Chondrocyte (in vitro differentiated cells): Measurements from ENCODE around the gene ANKUB1. TPM values are rescaled to one million over a fixed set of nuclear protein-coding genes. Genes with fewer than 3 reads are reported as not detected.
A peak's percentile ranks its signal among the peaks of the same experiment; 100 is the strongest.

Source experiments
- DNase-seq: peaks from one replicate; pipeline ENCODE4 v3.0.0; 2021; ENCODE audit warnings: mixed read lengths, low spot score
- H3K27ac Mint-ChIP-seq: one replicate; pipeline ENCODE4 v1.8.0; 2021; ENCODE audit warnings: mild to moderate bottlenecking, moderate library complexity, mixed read lengths; ENCODE audit not compliant: unreplicated experiment
- H3K27me3 Mint-ChIP-seq: 2 replicates; pipeline ENCODE4 v1.8.0; 2021; ENCODE audit warnings: low read depth, mixed read lengths
- H3K36me3 Mint-ChIP-seq: 2 replicates; pipeline ENCODE4 v1.8.0; 2021; ENCODE audit warnings: low read depth, mixed read lengths
- H3K4me1 Mint-ChIP-seq: 2 replicates; pipeline ENCODE4 v1.8.0; 2021; ENCODE audit warnings: low read depth, mild to moderate bottlenecking, mixed read lengths
- H3K4me3 Mint-ChIP-seq: one replicate; pipeline ENCODE4 v1.8.0; 2021; ENCODE audit warnings: mild to moderate bottlenecking, moderate library complexity, mixed read lengths; ENCODE audit not compliant: unreplicated experiment
- H3K9me3 Mint-ChIP-seq: 2 replicates; pipeline ENCODE4 v1.8.0; 2021; ENCODE audit warnings: low read depth, mixed read lengths
- CTCF ChIP-seq: fragments of 200-600 bp; sonication (generic); IDR thresholded peaks from 2 replicates; pipeline ENCODE4 v1.5.0; 2021; ENCODE audit warnings: antibody characterized with exemption, mild to moderate bottlenecking, moderate library complexity
- total RNA-seq: library from RNA; stranded (reverse); gene quantifications from 3 replicates; pipeline ENCODE4 v1.2.1, GENCODE V29; 2021

The ANKUB1 gene
- total RNA-seq, 1 donor from 2014 or later = not detected

- TF ChIP-seq CTCF = no peak
- Mint-ChIP-seq H3K9me3 (no peaks in the 10 kb centered on the region), H3K4me3 (peak overlapping the region; percentile 96), H3K27ac (no peak overlapping the region), H3K4me1 (peaks cover 25% of the 10 kb centered on the region), H3K36me3 (peaks cover 21% of the 10 kb centered on the region), H3K27me3 (no peaks in the 10 kb centered on the region)
- DNase-seq = no peak
Measured at GRCh38 chr3:149751551-149751950, 40.8 kb downstream of the ANKUB1 start.

GRCh38 chr3:149744606-149745005, 47.7 kb downstream of the ANKUB1 start:
- Mint-ChIP-seq H3K27me3 (no peaks in the 10 kb centered on the region), H3K4me1 (no peaks in the 10 kb centered on the region), H3K27ac (no peak overlapping the region), H3K9me3 (no peaks in the 10 kb centered on the region), H3K4me3 (no peak overlapping the region), H3K36me3 (peaks cover 28% of the 10 kb centered on the region)
- no peak for DNase-seq
- no peak for TF ChIP-seq CTCF

DNA sequence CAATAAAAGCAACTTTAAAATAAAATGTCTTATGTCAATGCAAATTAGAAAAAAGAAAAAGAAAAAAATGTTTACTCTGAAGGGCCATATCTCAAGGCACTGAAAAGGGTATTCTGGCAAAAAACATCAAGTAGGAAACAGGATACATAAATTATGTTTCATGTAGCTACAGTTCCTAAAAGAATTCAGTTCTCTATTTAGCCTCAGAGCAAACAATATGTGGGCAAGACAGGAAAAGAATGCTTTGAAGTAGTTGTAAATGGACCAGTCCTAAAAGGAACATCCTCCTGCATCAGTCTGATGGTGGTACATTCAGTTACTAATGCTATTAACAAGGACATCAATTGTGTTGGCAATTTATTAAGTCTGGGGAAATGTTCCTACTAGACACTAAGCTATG, 48.2 kb downstream of the ANKUB1 start:
- peaks cover 3% of the 10 kb centered on the region for H3K4me1 Mint-ChIP-seq
- H3K4me3 Mint-ChIP-seq = no peak overlapping the region
- H3K27me3 Mint-ChIP-seq = no peaks in the 10 kb centered on the region
- DNase-seq = no peak
- TF ChIP-seq CTCF = no peak
- no peak overlapping the region for H3K27ac Mint-ChIP-seq
- no peaks in the 10 kb centered on the region for H3K9me3 Mint-ChIP-seq
- H3K36me3 Mint-ChIP-seq = peaks cover 30% of the 10 kb centered on the region

- no peak overlapping the region for H3K4me3 Mint-ChIP-seq
- peaks cover 38% of the 10 kb centered on the region for H3K4me1 Mint-ChIP-seq
- H3K9me3 Mint-ChIP-seq = no peaks in the 10 kb centered on the region
- DNase-seq = no peak
- H3K27ac Mint-ChIP-seq = peak overlapping the region; percentile 14
- no peak for TF ChIP-seq CTCF
- H3K36me3 Mint-ChIP-seq = peaks cover 12% of the 10 kb centered on the region
- no peaks in the 10 kb centered on the region for H3K27me3 Mint-ChIP-seq
Measured at GRCh38 chr3:149739396-149739795, 53.0 kb downstream of the ANKUB1 start.

GRCh38 chr3:149738876-149739275, 53.5 kb downstream of the ANKUB1 start:
- no peaks in the 10 kb centered on the region for H3K9me3 Mint-ChIP-seq
- peak overlapping the region; percentile 14 for H3K27ac Mint-ChIP-seq
- peaks cover 12% of the 10 kb centered on the region for H3K36me3 Mint-ChIP-seq
- peaks cover 38% of the 10 kb centered on the region for H3K4me1 Mint-ChIP-seq
- no peak for DNase-seq
- TF ChIP-seq CTCF = no peak
- H3K27me3 Mint-ChIP-seq = no peaks in the 10 kb centered on the region
- H3K4me3 Mint-ChIP-seq = no peak overlapping the region

DNA sequence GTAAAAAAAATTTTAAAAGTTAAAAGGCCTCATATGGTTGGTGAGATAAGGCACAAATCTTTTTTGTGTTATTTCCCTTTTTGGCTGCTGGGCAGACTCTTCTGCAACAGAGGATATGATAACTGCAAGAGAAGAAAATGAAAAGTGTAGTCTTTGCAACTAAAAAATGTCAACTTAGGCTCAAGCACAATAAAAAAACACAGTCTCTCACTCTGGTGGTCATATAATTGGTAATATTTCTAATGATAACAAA, 55.5 kb downstream of the ANKUB1 start:
- no peak overlapping the region for H3K4me3 Mint-ChIP-seq
- H3K27me3 Mint-ChIP-seq = no peaks in the 10 kb centered on the region
- TF ChIP-seq CTCF = no peak
- H3K4me1 Mint-ChIP-seq = peaks cover 38% of the 10 kb centered on the region
- H3K36me3 Mint-ChIP-seq = peaks cover 10% of the 10 kb centered on the region
- H3K27ac Mint-ChIP-seq = peak overlapping the region; percentile 70
- H3K9me3 Mint-ChIP-seq = no peaks in the 10 kb centered on the region
- no peak for DNase-seq
